Heart left ventricle (tissue), 16 donors: ENCODE data around the gene SIDT2. TPM values are rescaled to one million over a fixed set of nuclear protein-coding genes. Genes with fewer than 3 reads are reported as not detected.

ENCODE experiments used
- ATAC-seq, 4 donors: fragments of 200-7000 bp; cut with Tn5 transposase; one replicate each; pipeline ENCODE4 v1.9.1; 2020 to 2022; ENCODE audit warnings: moderate library complexity in 4 of 4, mild to moderate bottlenecking in 3 of 4, moderate number of reproducible peaks in 1 of 4
- DNase-seq, 5 donors: peaks; one replicate each; pipeline ENCODE4 v3.0.0-alpha.2; 2020
- H3K27ac ChIP-seq, 12 donors: fragments of 200-600 bp; sonication (generic) in 4 of 12; one replicate each; pipeline versions ENCODE4 v1.5.0 to v1.8.0; 2016 to 2022; ENCODE audit warnings: mild to moderate bottlenecking in 2 of 12
- H3K27me3 ChIP-seq, 9 donors: fragments of 200-600 bp; sonication (generic) in 2 of 9; one replicate each; pipeline versions ENCODE4 v1.5.1 to v1.8.0; 2016 to 2022; ENCODE audit warnings: mild to moderate bottlenecking in 3 of 9
- H3K36me3 ChIP-seq, 9 donors: fragments of 200-600 bp; sonication (generic) in 2 of 9; one replicate each; pipeline versions ENCODE4 v1.5.0 to v1.8.0; 2018 to 2022; ENCODE audit warnings: mild to moderate bottlenecking in 2 of 9
- H3K4me1 ChIP-seq, 12 donors: fragments of 200-600 bp; sonication (generic) in 4 of 12; one replicate each; pipeline versions ENCODE4 v1.5.0 to v1.8.0; 2016 to 2022; ENCODE audit warnings: mild to moderate bottlenecking in 3 of 12
- H3K4me3 ChIP-seq, 12 donors: fragments of 200-600 bp; sonication (generic) in 4 of 12; one replicate each; pipeline versions ENCODE4 v1.5.0 to v1.8.0; 2017 to 2022; ENCODE audit warnings: mild to moderate bottlenecking in 9 of 12, moderate library complexity in 4 of 12
- H3K9me3 ChIP-seq, 12 donors: fragments of 200-600 bp; sonication (generic) in 4 of 12; one replicate each; pipeline versions ENCODE4 v1.5.0 to v1.8.0; 2016 to 2022; ENCODE audit warnings: mild to moderate bottlenecking in 1 of 12
- CTCF ChIP-seq, 12 donors: fragments of 200-600 bp; sonication (generic) in 4 of 12; IDR thresholded peaks; one replicate each; pipeline versions ENCODE4 v1.5.0 to v1.8.0; 2018 to 2022; ENCODE audit warnings: antibody characterized with exemption in 12 of 12, mild to moderate bottlenecking in 5 of 12
- POLR2A ChIP-seq, 2 donors: fragments of 450-650 bp; IDR thresholded peaks; one replicate each; pipeline ENCODE4 v1.6.1; 2017; ENCODE audit warnings: antibody characterized with exemption in 2 of 2, mild to moderate bottlenecking in 2 of 2, moderate library complexity in 2 of 2
- WGBS, 4 donors: extraction: QIAGEN DNeasy Blood & Tissue Kit in 2 of 4; methylation state at CpG; one replicate each; pipeline versions ENCODE4 v1.1.5 to v1.1.7; 2013 to 2018; 5-methylcytosine and 5-hydroxymethylcytosine counted together
- intact Hi-C, 10 donors: fragments of 100-400 bp; cut with DNase I; formaldehyde crosslinking; loops; one replicate each; pipeline versions ENCODE4 v1.11.1 to v1.14.2; 2022
- polyA plus RNA-seq, 2 donors: library from polyadenylated mRNA; stranded (reverse); fragments of 200-250 nt; gene quantifications; one replicate each; pipeline ENCODE4 v1.2.3, GENCODE V29; 2013
- total RNA-seq, 9 donors: library from RNA; depleted of rRNA in 2 of 9; stranded (reverse); fragments of >200 nt in 2 of 9; fragmentation: NEBNext Ultra II Directional in 3 of 9; extraction: Animal tissue kit (Norgen Biotek cat#: 25700) in 3 of 9; gene quantifications; one replicate each; pipeline versions ENCODE4 v1.1.0 to v1.2.4, GENCODE V29; 2016 to 2023
- donor health status: ischemic (EF 13 %, LVEDD 7.1; RV severe dilation, severe dysfunction).
- donor health status: healthy with polysubstance abuse.
- donor health status: DM: no; HTN: yes; CAD: no.
- donor health status: DM: no; HTN: no; CAD: no.
- donor health status: ischemic (EF 25% LVEDD 6.9; RV normal size, moderate dysfunction).
- donor health status: ischemic (EF 25% LVEDD 5.7; RV mildly dilated, moderate dysfunction).
- donor health status: healthy.
- donor health status: DM: yes; HTN: yes; CAD: no.
- donor health status: ischemic (EF 35%, LVEDD 5.7; RV mildly dilated, moderate dysfunction).
- donor health status: nonischemic (EF 11% LVEDD 7.7; RV severe dilation, severe dysfunction).
- donor health status: DM: yes; HTN: yes; CAD: no.
- donor health status: PGD.
- donor health status: ischemic (EF 29% LVEDD 5.4; RV normal size, mild dysfunction).
- donor health status: nonischemic (EF 23%, LVEDD 6.1; RV moderate dilation, normal function).

The SIDT2 gene
- total and polyA plus RNA-seq, 11 donors = 13.9 to 45.5 (median 19.3) TPM

GRCh38 chr11:117199053-117199915 is 20.7 kb downstream of the SIDT2 start, which contains the start of gene TAGLN:
Gene TAGLN, plus strand, starts transcription at chr11:117199370. Its CDS starts 3,644 bp downstream, at chr11:117203014.
- no peaks in the 10 kb centered on the region for H3K27me3 ChIP-seq
- no peak for TF ChIP-seq CTCF (IDR thresholded peaks at IDR 0.05)
- TF ChIP-seq POLR2A (IDR thresholded peaks at IDR 0.05) = peak in 1 of 2 donors; percentile 55
- peak; percentile 73 to 83 (median 76) for ATAC-seq

GRCh38 chr11:117199916-117200812 is 21.6 kb downstream of the SIDT2 start:
- DNase-seq (peak in 2 of 5 donors; percentile 13 to 45), ATAC-seq (peak in 2 of 4 donors; percentile 0)
- Histone ChIP-seq H3K4me1 (peaks cover 0 to 62% (median 29%) of the 10 kb centered on the region in 12 donors), H3K36me3 (peaks cover 0 to 51% (median 39%) of the 10 kb centered on the region in 9 donors), H3K27ac (peak overlapping the region; percentile 51 to 99 (median 78)), H3K27me3 (no peaks in the 10 kb centered on the region), H3K4me3 (peak overlapping the region in 11 of 12 donors; percentile 7 to 80 (median 50)), H3K9me3 (no peaks in the 10 kb centered on the region)
- no peak for TF ChIP-seq POLR2A (IDR thresholded peaks at IDR 0.05)
- TF ChIP-seq CTCF (IDR thresholded peaks at IDR 0.05) = no peak
- 48 to 71% (median 60%) methylated on average over 13 of the region's 13 CpGs for WGBS, 4 donors
- intact Hi-C loops = loop anchor here in 1 of 10 donors (2.0 kb wide), 1 partner anchor 21 kb away; no protein-coding TSS in a partner anchor

More at GRCh38 chr11:117199053-117199915, 20.7 kb downstream of the SIDT2 start, which contains the start of gene TAGLN:
- intact Hi-C loops = loop anchor here in 1 of 10 donors (2.0 kb wide), 1 partner anchor 22 kb away; no protein-coding TSS in a partner anchor
- peak within 1 kb of the TSS; percentile 66 to 99 (median 78) for H3K27ac ChIP-seq
- DNase-seq = peak; percentile 80 to 87 (median 84)
- peaks cover 0 to 47% (median 36%) of the 10 kb centered on the region in 9 donors for H3K36me3 ChIP-seq
- H3K4me3 ChIP-seq = peak within 1 kb of the TSS in 11 of 12 donors; percentile 7 to 80 (median 50)
- H3K9me3 ChIP-seq = no peaks in the 10 kb centered on the region
- 19 to 28% (median 21%) methylated on average over 27 to 34 of the region's 34 CpGs for WGBS, 4 donors
- H3K4me1 ChIP-seq = peaks cover 0 to 54% (median 23%) of the 10 kb centered on the region in 12 donors

GRCh38 chr11:117200813-117201657 is 22.5 kb downstream of the SIDT2 start:
- TF ChIP-seq POLR2A (IDR thresholded peaks at IDR 0.05) = no peak
- TF ChIP-seq CTCF (IDR thresholded peaks at IDR 0.05) = no peak
- Histone ChIP-seq H3K4me1 (peaks cover 0 to 66% (median 30%) of the 10 kb centered on the region in 12 donors), H3K9me3 (no peaks in the 10 kb centered on the region), H3K4me3 (peak overlapping the region in 10 of 12 donors; percentile 7 to 80 (median 50)), H3K27me3 (no peaks in the 10 kb centered on the region), H3K36me3 (peaks cover 0 to 46% (median 34%) of the 10 kb centered on the region in 9 donors), H3K27ac (peak overlapping the region; percentile 51 to 99 (median 74))
- intact Hi-C loops = no loop called here
- DNase-seq (peak in 3 of 5 donors; percentile 13 to 51 (median 23)), ATAC-seq (no peak)
- 74 to 82% (median 80%) methylated on average over 12 of the region's 12 CpGs for WGBS, 4 donors
